T-helper 2 cell treated with Interferon-gamma antibody and Interleukin-4, amounts not matched to agents 100 ng/mL and 5 ng/mL, for 36 hours (primary cell): ENCODE results near the gene CTNNA1. TPM values are rescaled to one million over a fixed set of nuclear protein-coding genes. Genes with fewer than 3 reads are reported as not detected.
"Not testable (repeated sequence)": the region's sequence is repeated elsewhere in the genome, so short reads cannot be mapped to it uniquely, and the experiment has no call there.

Source experiments
- intact Hi-C: fragments of 100-400 bp; cut with micrococcal nuclease; formaldehyde crosslinking; loops from one replicate; pipeline ENCODE4 v1.15.1; 2023
- total RNA-seq: library from RNA; stranded (reverse); gene quantifications from 2 replicates; pipeline ENCODE4 v1.2.3, GENCODE V29; 2022

CTNNA1 gene, protein sequence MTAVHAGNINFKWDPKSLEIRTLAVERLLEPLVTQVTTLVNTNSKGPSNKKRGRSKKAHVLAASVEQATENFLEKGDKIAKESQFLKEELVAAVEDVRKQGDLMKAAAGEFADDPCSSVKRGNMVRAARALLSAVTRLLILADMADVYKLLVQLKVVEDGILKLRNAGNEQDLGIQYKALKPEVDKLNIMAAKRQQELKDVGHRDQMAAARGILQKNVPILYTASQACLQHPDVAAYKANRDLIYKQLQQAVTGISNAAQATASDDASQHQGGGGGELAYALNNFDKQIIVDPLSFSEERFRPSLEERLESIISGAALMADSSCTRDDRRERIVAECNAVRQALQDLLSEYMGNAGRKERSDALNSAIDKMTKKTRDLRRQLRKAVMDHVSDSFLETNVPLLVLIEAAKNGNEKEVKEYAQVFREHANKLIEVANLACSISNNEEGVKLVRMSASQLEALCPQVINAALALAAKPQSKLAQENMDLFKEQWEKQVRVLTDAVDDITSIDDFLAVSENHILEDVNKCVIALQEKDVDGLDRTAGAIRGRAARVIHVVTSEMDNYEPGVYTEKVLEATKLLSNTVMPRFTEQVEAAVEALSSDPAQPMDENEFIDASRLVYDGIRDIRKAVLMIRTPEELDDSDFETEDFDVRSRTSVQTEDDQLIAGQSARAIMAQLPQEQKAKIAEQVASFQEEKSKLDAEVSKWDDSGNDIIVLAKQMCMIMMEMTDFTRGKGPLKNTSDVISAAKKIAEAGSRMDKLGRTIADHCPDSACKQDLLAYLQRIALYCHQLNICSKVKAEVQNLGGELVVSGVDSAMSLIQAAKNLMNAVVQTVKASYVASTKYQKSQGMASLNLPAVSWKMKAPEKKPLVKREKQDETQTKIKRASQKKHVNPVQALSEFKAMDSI
- 40.1 and 53.5 TPM in 2 replicates for total RNA-seq

GRCh38 chr5:138752951-138753793 is at the start of gene CTNNA1:
Gene CTNNA1 (plus strand): TSS chr5:138753425. CDS start chr5:138781925, 28,500 bp downstream.
- intact Hi-C loops = loop anchor here (2.0 to 10.0 kb wide), 2 partner anchors 98 to 178 kb away; partner anchors contain the start of gene HSPA9

GRCh38 chr5:138703777-138704176 is 49.4 kb upstream of the CTNNA1 start:
- intact Hi-C loops = not testable (repeated sequence)

GRCh38 chr5:138705007-138705406 is 48.2 kb upstream of the CTNNA1 start:
- intact Hi-C loops = no loop called here

DNA sequence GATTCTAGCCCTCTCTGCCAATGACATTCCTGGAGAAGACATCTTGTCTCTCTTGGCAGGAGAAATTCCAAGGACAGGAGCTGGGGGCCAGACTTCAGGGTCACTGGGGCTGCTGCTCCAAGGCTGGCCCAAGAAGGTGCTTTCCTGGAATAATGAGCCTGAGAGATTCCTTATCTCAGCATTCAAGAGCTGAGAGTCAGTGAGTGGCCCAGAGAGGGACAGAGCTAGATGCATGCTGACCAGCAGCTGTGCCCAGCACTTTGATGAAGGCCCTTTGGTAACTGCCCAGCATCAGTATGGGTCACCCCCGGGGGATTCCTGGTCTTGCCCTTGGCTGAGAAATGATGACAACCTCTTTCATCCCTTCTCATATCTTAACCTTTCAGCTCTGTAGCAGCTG is 47.7 kb upstream of the CTNNA1 start:
- intact Hi-C loops = no loop called here

GRCh38 chr5:138706655-138707480 is 46.4 kb upstream of the CTNNA1 start:
- intact Hi-C loops = no loop called here

DNA sequence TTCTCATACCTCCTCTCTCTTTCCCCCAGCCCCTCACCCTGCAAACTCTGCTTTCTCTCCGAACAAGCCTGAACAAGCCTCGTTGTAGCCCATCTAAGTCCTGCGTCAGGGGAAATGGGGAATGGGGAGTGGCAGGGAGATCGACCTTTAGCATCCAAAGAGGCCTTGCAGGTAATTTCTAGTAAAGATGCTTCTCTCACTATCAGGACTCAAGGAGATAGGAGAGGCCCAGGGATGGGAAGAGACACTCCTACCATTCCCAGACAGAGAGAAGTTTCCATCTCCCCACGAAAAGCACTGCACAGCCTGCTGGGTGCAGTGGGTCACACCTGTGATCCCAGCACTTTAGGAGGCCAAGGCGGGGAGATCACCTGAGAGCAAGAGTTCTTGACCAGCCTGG is 44.4 kb upstream of the CTNNA1 start:
- intact Hi-C loops = no loop called here

GRCh38 chr5:138709202-138709601 is 44.0 kb upstream of the CTNNA1 start:
- intact Hi-C loops = no loop called here

GRCh38 chr5:138711087-138711486 is 42.1 kb upstream of the CTNNA1 start:
- intact Hi-C loops = no loop called here

DNA sequence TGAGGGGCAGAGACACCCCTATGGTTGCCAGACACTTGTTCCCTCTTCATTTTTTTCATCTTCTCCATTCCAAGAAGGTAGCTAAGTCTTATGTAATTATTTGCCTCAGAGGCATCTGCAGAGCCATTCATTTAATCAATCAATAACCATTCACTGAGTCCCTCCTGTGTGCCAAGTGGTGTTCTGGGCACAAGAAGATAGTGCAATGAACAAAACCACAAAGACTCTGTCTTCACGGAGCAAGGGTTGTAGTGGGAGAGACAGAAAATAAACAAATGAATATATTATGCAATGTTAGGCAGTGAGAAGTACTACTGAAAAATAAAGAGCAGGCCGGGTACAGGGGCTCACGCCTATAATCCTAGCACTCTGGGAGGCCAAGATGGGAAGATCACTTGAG is 41.4 kb upstream of the CTNNA1 start:
- intact Hi-C loops = no loop called here

- intact Hi-C loops = no loop called here
Measured at GRCh38 chr5:138712324-138712723, 40.9 kb upstream of the CTNNA1 start.

DNA sequence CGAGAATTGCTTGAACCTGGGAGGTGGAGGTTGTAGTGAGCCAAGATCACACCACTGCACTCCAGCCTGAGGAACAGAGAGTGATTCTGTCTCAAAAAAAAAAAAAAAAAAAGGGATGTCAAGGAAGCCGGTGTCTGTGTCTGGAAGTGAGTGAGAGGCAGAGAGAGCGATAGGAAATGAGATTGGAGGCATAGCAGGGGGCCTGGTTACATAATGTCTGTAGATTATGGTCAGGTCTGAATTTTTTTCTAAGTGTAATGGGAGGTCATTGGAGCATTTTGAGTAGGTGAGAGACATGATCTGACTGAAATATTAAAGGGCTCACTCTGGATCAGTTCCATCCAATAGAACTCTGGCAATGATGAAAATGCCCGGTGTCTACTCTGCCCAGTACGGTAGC is 40.4 kb upstream of the CTNNA1 start:
- intact Hi-C loops = no loop called here

- intact Hi-C loops = no loop called here
Measured at GRCh38 chr5:138713247-138713646, 40.0 kb upstream of the CTNNA1 start.

DNA sequence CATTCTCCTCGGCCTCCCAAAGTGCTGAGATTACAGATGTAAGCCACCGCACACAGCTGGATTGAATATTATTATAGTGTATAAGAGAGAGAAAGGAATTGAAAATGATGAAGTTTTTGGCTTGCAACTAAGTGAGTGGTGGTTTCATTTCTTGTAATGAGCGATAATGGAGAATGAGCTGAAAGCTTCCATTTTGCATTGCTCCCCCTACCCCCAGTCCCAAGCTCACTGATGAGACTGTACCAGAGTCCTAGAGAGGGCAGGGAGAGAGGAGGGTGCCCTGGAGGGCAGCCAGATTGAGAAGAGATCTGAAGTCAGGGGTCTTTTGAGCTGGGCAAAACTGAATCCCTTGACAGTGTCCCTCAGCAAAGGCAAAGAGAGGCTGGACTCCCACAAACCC is 38.5 kb upstream of the CTNNA1 start:
- intact Hi-C loops = no loop called here

GRCh38 chr5:138715931-138716432 is 37.2 kb upstream of the CTNNA1 start:
- intact Hi-C loops = not testable (repeated sequence)

GRCh38 chr5:138716456-138716924 is 36.7 kb upstream of the CTNNA1 start:
- intact Hi-C loops = no loop called here

DNA sequence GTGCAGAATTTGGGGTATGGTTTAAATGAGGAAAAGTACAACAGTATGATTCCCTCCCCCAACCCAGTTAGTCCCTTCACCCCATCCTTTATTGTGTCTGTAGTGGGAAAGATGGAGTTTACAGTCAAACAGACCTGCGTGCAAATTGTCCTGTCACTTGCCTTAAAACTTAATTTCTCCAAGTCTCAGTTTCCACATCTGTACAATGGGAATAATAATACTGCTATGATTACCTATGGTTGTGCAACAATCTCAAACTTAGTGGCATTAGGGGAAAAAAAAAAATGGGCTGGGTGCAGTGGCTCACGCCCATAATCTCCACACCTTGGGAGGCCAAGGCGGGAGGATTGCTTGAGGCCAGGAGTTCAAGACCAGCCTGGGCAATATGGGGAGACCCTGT is 35.8 kb upstream of the CTNNA1 start:
- intact Hi-C loops = no loop called here

- intact Hi-C loops = no loop called here
Measured at GRCh38 chr5:138719811-138720210, 33.4 kb upstream of the CTNNA1 start.

DNA sequence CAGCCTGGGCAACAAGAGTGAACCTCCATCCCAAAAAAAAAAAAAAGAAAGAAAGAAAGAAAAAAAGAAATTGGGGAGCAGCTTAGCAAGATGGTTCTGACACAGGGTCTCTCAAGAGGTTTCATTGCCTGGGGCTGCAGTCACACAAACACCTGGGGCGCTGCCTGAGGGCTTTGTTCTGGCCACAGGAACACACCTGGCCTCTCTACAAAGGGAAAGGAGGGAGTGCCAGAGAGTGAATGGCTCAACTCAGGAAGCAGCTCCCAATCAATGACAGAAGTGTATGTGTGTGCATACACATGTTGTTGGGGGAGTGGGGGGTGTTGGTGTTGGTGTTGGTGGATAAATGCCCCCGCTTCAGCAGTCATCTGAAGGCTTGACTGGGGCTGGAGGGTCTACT is 32.4 kb upstream of the CTNNA1 start:
- intact Hi-C loops = no loop called here

DNA sequence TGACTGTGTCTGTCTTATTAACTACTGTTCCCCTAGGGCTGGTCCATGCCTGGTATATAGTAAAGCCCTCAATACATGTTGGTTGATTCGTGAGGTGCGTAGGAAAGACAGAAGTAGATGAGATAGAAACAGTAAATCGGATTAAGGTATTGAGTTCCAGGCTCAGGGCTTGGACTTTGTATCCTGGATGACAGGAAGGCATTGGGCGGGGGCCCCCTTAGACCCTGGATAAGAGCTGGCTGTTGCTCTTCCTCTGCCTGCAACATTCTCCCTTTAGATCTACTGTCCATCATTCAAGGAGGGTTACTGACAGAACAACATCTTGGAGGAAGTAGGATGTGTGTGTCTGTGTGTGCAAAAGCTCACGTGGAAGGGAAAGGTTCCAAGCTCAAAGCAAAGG is 31.2 kb upstream of the CTNNA1 start:
- intact Hi-C loops = no loop called here

DNA sequence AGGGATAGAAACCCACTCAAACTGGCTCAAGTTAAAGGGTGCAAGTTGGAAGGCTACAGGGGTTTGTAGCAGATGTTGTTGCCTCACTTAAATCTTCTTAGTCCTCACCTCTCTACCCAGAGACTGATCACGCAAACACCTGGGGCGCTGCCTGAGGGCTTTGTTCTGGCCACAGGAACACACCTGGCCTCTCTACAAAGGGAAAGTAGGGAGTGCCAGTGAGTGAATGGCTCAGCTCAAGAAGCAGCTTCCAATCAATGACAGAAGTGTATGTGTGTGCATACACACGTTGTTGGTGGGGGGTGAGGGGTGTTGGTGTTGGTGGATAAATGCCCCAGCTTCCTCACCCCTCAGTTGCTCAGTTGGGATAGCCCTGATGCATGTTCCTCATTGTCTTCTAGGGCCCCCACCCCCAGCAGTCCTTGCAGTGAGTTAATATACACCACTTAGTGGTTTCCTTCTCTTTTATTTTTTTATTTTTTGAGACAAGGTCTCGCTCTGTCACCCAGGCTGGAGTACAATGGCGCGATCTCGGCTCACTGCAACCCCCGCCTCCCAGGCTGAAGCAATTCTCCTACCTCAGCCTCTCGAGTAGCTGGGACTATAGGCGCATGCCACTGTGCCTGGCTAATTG is 30.6 kb upstream of the CTNNA1 start:
- intact Hi-C loops = no loop called here
